GM12892 (cell line): ENCODE data around the gene MAP10.

ENCODE experiments used
- DNase-seq: peaks from one replicate; pipeline ENCODE4 v3.0.0; 2011; ENCODE audit not compliant: insufficient read length
- FAIRE-seq: peaks from 2 replicates; lab custom pipeline; 2011; peaks lifted over from hg19 to GRCh38; lab: Jason Lieb, UNC
- POLR2A ChIP-seq: IDR thresholded peaks from 2 replicates; pipeline ENCODE4 v1.6.1; 2011; ENCODE audit warnings: low read depth, low read length, control low read depth
- POLR2AphosphoS5 ChIP-seq: IDR thresholded peaks from 2 replicates; pipeline ENCODE4 v1.6.1; 2011; ENCODE audit warnings: low read depth, low read length, control low read depth
- TAF1 ChIP-seq: IDR thresholded peaks from 2 replicates; pipeline ENCODE4 v1.6.1; 2011; ENCODE audit warnings: low read depth, mild to moderate bottlenecking, control low read depth, low read length, borderline replicate concordance

The MAP10 gene

DNA sequence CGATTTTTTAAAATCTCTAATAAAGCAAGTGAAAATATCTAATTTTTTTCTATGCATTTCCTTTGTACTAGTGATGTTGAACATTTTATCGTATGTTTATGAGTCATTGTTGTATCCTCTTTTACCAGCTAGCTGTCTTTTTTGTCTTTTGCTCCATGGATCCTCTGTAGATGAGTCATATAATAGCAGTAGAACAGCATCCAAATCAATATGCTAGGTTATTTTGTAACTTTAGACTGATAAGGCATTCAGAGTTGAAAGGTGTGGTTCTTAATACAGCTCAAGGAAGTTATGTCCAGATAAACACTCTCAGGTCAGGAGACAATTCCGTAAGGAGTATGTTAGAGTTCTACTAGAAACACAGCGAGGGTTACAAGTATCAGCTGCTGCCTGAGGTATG, 31.9 kb downstream of the MAP10 start:
- FAIRE-seq (no peak), DNase-seq (no peak)
- TF ChIP-seq TAF1 = no peak
- no peak for TF ChIP-seq POLR2A
- TF ChIP-seq POLR2AphosphoS5 = no peak

- no peak for DNase-seq
- TF ChIP-seq POLR2A (no peak), TAF1 (no peak), POLR2AphosphoS5 (no peak)
- no peak for FAIRE-seq
Measured at GRCh38 chr1:232841823-232842565, 36.8 kb downstream of the MAP10 start.

DNA sequence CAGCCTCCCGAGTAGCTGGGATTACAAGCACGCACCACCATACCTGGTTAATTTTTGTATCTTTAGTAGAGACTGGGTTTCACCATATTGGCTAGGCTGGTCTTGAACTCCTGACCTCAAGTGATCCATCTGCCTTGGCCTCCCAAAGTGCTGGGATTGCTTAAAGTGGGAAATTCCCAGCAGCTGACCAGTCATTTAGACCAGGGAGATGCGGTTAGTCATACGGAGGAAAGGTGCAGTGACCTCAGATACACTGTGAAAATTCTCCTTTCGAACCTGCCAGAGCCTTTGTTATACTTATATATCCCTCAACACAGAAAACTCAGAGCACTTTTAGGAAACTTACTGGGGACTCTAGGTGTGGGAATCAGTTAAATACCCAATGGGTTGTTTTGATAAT, 39.6 kb downstream of the MAP10 start:
- FAIRE-seq = no peak
- TF ChIP-seq POLR2AphosphoS5 (no peak), POLR2A (no peak), TAF1 (no peak)
- no peak for DNase-seq

- no peak for TF ChIP-seq TAF1
- no peak for TF ChIP-seq POLR2AphosphoS5
- no peak for TF ChIP-seq POLR2A
- FAIRE-seq = no peak
- no peak for DNase-seq
Measured at GRCh38 chr1:232845406-232845955, 40.3 kb downstream of the MAP10 start.

DNA sequence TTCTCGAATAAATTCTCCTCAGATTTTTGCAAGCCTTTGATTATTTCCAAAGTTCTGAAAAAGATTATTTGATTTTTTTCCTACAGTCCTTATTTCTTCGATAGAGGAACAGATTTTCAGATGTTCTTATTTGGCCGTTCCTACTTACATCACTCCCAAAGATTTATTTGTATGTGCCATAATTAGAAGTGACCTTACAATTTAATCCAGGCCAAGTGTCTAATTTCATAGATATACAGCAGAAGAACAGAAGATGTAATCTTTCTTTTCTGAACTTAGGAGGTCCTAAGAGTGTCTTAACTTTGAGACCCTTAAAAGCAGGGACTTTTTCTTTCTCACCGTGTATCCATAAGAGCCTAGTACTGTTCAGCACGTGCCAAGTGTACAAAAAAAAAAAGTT, 46.3 kb downstream of the MAP10 start:
- FAIRE-seq = no peak
- DNase-seq = no peak
- TF ChIP-seq TAF1 = no peak
- no peak for TF ChIP-seq POLR2A
- no peak for TF ChIP-seq POLR2AphosphoS5

- peak; percentile 56 for FAIRE-seq
- DNase-seq = no peak
- TF ChIP-seq TAF1 (no peak), POLR2AphosphoS5 (no peak), POLR2A (no peak)
Measured at GRCh38 chr1:232853994-232854797, 49.0 kb downstream of the MAP10 start.

DNA sequence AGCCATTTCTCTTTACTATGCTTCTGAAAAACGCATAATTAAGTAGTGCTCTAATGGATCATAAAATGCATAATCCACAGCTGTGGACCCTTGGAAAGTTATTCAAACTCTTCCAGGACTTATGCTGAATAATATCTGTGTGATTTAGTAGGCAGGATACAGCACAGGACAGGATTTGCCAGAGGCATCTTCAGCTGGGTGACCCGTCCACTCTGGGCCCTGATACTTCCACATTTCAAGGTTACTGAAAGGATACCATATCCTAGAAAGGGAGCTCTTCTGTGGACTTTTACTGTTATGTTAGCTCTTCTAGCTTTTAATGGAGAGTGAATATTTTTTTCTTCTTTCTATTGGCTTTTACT, 49.6 kb downstream of the MAP10 start:
- FAIRE-seq (no peak), DNase-seq (no peak)
- TF ChIP-seq POLR2A (no peak), POLR2AphosphoS5 (no peak), TAF1 (no peak)

DNA sequence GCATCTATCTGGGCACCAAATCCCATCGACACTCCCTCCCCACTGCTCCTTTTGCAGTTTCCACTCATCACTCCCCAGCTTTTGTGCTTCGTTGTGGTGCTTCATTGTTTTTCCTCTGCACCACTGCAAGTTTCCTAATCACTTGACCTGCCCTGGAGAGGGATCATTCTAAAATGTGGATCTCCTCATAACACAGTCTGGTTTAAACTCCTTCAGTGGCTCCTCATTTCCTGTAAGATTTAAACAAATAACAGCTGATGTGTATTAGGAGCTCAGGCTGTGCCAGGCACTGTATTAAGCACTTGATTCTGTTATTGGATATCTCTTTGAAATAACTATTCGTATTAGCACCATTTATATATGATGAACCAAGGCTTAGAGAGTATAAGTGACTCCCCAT, 51.3 kb downstream of the MAP10 start:
- TF ChIP-seq TAF1 (no peak), POLR2A (no peak), POLR2AphosphoS5 (no peak)
- DNase-seq (no peak), FAIRE-seq (no peak)
